ENCODE data around the gene MAP3K12. TPM values are rescaled to one million over a fixed set of nuclear protein-coding genes. Genes with fewer than 3 reads are reported as not detected.
A peak's percentile ranks its signal among the peaks of the same experiment; 100 is the strongest.

Gene MAP3K12
- total and polyA plus RNA-seq, 10 of the 15 experiments (the other 5 are each of a cell fraction or from before 2014, with no cell fraction given), result 0.45 to 14.9 (median 6.9) TPM

DNA sequence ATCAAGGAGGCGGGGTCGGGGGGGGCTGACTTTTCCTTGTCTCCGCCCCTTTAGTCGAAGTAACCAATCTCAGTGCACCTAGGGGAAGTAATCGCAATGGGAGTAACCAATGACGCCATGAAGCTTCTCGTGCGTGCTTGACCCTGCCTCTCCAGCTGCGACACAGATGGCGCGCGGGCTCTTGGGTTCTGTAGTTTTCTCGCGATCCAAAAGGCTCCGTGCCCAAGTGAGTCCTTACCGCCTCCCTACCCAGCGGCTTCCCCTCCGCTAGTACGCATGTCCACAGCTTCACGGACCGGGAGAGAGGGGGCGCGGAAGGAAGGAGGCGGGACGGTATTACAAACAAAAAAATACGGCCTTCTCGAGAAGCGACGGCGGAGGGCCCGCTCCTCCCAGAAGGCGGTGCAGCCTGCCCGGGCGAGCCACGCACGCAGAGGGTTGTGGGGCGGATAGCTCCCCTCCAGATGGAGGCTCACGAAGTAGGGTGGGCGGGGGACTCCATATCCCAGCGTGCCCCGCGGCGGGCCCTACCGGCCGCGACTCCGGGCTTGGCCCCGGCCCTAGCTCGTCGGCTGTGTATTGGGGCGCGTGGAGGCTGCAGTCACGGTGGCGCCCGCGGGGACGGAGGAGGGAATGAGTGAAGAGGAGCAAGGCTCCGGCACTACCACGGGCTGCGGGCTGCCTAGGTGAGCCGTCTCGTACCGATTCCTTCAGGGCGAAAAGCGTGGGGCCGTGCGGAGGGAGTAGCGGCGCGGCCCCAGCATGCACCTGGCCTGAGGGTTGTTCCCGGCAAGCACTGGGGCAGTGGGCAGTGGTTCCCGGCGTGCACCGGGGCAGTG is 1.7 kb upstream of the MAP3K12 start, which contains the start of gene TARBP2 (continued):
- TF ChIP-seq, protein P1, sequence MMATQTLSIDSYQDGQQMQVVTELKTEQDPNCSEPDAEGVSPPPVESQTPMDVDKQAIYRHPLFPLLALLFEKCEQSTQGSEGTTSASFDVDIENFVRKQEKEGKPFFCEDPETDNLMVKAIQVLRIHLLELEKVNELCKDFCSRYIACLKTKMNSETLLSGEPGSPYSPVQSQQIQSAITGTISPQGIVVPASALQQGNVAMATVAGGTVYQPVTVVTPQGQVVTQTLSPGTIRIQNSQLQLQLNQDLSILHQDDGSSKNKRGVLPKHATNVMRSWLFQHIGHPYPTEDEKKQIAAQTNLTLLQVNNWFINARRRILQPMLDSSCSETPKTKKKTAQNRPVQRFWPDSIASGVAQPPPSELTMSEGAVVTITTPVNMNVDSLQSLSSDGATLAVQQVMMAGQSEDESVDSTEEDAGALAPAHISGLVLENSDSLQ (IDR thresholded peaks at IDR 0.05), result peak; percentile 75
- TF ChIP-seq CHD2 (IDR thresholded peaks at IDR 0.05; ENCODE audit: borderline replicate concordance, low read depth, low read length) (peak; percentile 87; the same call in 1 of the 2 replicates), PML (IDR thresholded peaks at IDR 0.05; ENCODE audit: low read length) (peak; percentile 55; the same call in 1 of the 2 replicates), MEF2B (IDR thresholded peaks at IDR 0.05; ENCODE audit: partially characterized antibody, poor library complexity, severe bottlenecking) (peak; percentile 56), RB1 (IDR thresholded peaks at IDR 0.05; ENCODE audit: borderline replicate concordance) (peak; percentile 48; the same call in 1 of the 2 replicates), CREM (IDR thresholded peaks at IDR 0.05; ENCODE audit: low read depth) (peak; percentile 93), BCL11A (IDR thresholded peaks at IDR 0.05; ENCODE audit: low read depth, low read length) (no peak), MYC (IDR thresholded peaks at IDR 0.05; ENCODE audit: insufficient read depth, insufficient read length, insufficient replicate concordance, low read length, severe bottlenecking) (peak; percentile 71), SIN3A (IDR thresholded peaks at IDR 0.05; ENCODE audit: low read depth, low read length) (peak; percentile 90; the same call in 1 of the 2 replicates), TARDBP (IDR thresholded peaks at IDR 0.05; ENCODE audit: borderline replicate concordance) (0 out of 2 replicates have a peak, but pooled peaks have one; percentile 71), NFYB (IDR thresholded peaks at IDR 0.05; ENCODE audit: insufficient read depth, low read depth, low read length) (peak; percentile 84), CREB1 (IDR thresholded peaks at IDR 0.05; ENCODE audit: low read depth) (peak; percentile 98), MYB (IDR thresholded peaks at IDR 0.05; ENCODE audit: borderline replicate concordance, low read depth, low read length) (no peak), POLR2AphosphoS2 (IDR thresholded peaks at IDR 0.05; ENCODE audit: low read depth, low read length) (peak; percentile 72; the same call in 1 of the 2 replicates)
- TF ChIP-seq, protein P2, sequence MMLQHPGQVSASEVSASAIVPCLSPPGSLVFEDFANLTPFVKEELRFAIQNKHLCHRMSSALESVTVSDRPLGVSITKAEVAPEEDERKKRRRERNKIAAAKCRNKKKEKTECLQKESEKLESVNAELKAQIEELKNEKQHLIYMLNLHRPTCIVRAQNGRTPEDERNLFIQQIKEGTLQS (IDR thresholded peaks at IDR 0.05; ENCODE audit: borderline replicate concordance, extremely low read depth, low read depth, low read length), result peak; percentile 59; the same call in 1 of the 2 replicates
- TF ChIP-seq, protein P3, sequence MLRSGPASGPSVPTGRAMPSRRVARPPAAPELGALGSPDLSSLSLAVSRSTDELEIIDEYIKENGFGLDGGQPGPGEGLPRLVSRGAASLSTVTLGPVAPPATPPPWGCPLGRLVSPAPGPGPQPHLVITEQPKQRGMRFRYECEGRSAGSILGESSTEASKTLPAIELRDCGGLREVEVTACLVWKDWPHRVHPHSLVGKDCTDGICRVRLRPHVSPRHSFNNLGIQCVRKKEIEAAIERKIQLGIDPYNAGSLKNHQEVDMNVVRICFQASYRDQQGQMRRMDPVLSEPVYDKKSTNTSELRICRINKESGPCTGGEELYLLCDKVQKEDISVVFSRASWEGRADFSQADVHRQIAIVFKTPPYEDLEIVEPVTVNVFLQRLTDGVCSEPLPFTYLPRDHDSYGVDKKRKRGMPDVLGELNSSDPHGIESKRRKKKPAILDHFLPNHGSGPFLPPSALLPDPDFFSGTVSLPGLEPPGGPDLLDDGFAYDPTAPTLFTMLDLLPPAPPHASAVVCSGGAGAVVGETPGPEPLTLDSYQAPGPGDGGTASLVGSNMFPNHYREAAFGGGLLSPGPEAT (IDR thresholded peaks at IDR 0.05; ENCODE audit: low read depth), result peak; percentile 76; the same call in 1 of the 2 replicates
- TF ChIP-seq, protein P4, sequence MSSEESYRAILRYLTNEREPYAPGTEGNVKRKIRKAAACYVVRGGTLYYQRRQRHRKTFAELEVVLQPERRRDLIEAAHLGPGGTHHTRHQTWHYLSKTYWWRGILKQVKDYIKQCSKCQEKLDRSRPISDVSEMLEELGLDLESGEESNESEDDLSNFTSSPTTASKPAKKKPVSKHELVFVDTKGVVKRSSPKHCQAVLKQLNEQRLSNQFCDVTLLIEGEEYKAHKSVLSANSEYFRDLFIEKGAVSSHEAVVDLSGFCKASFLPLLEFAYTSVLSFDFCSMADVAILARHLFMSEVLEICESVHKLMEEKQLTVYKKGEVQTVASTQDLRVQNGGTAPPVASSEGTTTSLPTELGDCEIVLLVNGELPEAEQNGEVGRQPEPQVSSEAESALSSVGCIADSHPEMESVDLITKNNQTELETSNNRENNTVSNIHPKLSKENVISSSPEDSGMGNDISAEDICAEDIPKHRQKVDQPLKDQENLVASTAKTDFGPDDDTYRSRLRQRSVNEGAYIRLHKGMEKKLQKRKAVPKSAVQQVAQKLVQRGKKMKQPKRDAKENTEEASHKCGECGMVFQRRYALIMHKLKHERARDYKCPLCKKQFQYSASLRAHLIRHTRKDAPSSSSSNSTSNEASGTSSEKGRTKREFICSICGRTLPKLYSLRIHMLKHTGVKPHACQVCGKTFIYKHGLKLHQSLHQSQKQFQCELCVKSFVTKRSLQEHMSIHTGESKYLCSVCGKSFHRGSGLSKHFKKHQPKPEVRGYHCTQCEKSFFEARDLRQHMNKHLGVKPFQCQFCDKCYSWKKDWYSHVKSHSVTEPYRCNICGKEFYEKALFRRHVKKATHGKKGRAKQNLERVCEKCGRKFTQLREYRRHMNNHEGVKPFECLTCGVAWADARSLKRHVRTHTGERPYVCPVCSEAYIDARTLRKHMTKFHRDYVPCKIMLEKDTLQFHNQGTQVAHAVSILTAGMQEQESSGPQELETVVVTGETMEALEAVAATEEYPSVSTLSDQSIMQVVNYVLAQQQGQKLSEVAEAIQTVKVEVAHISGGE (CRISPR knock-in tag; IDR thresholded peaks at IDR 0.05), result no peak
- TF ChIP-seq, protein P5, sequence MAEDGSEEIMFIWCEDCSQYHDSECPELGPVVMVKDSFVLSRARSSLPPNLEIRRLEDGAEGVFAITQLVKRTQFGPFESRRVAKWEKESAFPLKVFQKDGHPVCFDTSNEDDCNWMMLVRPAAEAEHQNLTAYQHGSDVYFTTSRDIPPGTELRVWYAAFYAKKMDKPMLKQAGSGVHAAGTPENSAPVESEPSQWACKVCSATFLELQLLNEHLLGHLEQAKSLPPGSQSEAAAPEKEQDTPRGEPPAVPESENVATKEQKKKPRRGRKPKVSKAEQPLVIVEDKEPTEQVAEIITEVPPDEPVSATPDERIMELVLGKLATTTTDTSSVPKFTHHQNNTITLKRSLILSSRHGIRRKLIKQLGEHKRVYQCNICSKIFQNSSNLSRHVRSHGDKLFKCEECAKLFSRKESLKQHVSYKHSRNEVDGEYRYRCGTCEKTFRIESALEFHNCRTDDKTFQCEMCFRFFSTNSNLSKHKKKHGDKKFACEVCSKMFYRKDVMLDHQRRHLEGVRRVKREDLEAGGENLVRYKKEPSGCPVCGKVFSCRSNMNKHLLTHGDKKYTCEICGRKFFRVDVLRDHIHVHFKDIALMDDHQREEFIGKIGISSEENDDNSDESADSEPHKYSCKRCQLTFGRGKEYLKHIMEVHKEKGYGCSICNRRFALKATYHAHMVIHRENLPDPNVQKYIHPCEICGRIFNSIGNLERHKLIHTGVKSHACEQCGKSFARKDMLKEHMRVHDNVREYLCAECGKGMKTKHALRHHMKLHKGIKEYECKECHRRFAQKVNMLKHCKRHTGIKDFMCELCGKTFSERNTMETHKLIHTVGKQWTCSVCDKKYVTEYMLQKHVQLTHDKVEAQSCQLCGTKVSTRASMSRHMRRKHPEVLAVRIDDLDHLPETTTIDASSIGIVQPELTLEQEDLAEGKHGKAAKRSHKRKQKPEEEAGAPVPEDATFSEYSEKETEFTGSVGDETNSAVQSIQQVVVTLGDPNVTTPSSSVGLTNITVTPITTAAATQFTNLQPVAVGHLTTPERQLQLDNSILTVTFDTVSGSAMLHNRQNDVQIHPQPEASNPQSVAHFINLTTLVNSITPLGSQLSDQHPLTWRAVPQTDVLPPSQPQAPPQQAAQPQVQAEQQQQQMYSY (CRISPR knock-in tag; IDR thresholded peaks at IDR 0.05), result no peak
